ENCODE data around the gene STXBP1.

The STXBP1 gene

DNA sequence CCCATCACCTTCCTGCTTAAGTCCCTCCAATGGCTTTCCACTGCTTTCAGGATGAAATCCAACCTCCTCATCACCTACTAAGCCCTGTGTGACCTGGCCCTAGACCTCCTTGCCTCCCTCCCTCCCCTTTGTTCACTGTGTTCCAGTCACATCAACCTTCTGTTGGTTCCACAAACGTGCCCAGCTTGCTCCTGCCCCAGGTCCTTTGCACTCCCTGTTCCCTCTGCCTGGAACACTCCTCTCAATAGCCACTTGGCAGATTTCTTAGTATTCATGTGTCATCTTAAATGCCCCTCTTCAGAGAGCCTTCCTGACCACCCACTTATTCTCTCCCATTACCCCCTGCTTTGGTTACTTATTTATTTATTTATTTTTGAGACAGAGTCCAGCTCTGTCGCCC, 24.1 kb upstream of the STXBP1 start:
- TF ChIP-seq, protein P1, sequence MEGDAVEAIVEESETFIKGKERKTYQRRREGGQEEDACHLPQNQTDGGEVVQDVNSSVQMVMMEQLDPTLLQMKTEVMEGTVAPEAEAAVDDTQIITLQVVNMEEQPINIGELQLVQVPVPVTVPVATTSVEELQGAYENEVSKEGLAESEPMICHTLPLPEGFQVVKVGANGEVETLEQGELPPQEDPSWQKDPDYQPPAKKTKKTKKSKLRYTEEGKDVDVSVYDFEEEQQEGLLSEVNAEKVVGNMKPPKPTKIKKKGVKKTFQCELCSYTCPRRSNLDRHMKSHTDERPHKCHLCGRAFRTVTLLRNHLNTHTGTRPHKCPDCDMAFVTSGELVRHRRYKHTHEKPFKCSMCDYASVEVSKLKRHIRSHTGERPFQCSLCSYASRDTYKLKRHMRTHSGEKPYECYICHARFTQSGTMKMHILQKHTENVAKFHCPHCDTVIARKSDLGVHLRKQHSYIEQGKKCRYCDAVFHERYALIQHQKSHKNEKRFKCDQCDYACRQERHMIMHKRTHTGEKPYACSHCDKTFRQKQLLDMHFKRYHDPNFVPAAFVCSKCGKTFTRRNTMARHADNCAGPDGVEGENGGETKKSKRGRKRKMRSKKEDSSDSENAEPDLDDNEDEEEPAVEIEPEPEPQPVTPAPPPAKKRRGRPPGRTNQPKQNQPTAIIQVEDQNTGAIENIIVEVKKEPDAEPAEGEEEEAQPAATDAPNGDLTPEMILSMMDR (IDR thresholded peaks at IDR 0.05; ENCODE audit: low read length, missing control alignments) = no peak
- no peak overlapping the region for H3K4me3 ChIP-seq (replicated peaks; ENCODE audit: low read depth, low read length)
- no peak for DNase-seq (ENCODE audit: low read depth)

- TF ChIP-seq, protein P1 (IDR thresholded peaks at IDR 0.05; ENCODE audit: low read length, missing control alignments) = no peak
- no peak overlapping the region for H3K4me3 ChIP-seq (replicated peaks; ENCODE audit: low read depth, low read length)
- no peak for DNase-seq (ENCODE audit: low read depth)
These were observed 23.2 kb upstream of the STXBP1 start for GRCh38 chr9:127588740-127589506.

- peak; percentile 87 for DNase-seq (ENCODE audit: low read depth)
- H3K4me3 ChIP-seq (replicated peaks; ENCODE audit: low read depth, low read length) = no peak overlapping the region
- TF ChIP-seq, protein P1 (IDR thresholded peaks at IDR 0.05; ENCODE audit: low read length, missing control alignments) = peak; percentile 95
These were observed 22.1 kb upstream of the STXBP1 start for GRCh38 chr9:127589955-127590370.

DNA sequence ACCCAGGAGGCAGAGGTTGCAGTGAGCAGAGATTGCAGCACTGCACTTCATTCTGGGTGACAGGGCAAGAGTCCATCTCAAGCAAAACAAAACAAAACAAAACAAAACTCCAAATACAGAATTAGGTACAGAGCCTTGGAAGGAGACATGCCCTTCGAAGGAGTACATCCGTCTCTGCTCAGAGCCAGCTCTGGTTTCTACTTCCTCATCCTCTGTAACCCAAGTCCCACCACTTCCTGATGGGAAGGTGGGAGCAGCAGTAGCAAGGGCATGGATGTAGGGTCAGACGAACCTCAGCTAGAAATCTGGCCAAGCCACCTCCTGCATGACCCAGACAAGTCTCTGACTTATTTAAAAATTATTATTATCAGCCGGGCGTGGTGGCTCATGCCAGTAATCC, 16.5 kb upstream of the STXBP1 start:
- H3K4me3 ChIP-seq (replicated peaks; ENCODE audit: low read depth, low read length) = no peak overlapping the region
- no peak for DNase-seq (ENCODE audit: low read depth)
- TF ChIP-seq, protein P1 (IDR thresholded peaks at IDR 0.05; ENCODE audit: low read length, missing control alignments) = no peak

DNA sequence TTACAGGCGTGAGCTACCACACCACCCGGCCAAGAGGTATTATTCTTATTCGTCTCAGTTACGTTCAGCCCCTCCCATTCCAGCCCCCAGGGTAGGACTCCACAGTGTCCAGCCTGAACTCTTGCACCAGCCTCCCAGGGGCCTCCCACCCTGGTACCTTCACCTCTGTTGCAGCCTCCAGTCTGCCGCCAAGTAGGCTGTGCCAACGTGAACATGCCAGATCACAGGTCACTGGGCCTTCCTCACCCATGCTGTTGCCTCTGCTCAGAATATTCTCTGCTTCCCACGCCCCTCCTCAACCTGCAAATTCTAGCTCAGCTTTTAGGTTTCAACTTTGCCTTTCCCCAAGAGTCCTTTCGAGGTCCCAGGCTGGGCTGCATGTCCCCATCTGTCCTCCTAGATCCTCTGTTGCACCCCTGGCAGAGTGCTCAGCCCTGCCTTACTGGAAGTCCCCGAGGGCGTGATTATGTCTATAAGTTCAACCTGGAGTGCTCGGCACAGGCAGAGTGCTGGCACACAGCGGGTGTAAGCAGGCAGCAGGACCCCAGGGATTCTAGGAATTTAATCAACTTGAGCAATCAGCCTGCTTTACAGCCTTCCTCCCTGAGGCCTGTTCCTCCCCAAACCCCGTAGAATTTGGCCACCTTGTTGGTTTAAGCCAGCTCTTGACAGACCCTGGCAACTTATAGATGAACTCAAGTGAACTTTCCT, 13.1 kb upstream of the STXBP1 start:
- DNase-seq (ENCODE audit: low read depth) = no peak
- TF ChIP-seq, protein P1 (IDR thresholded peaks at IDR 0.05; ENCODE audit: low read length, missing control alignments) = no peak
- H3K4me3 ChIP-seq (replicated peaks; ENCODE audit: low read depth, low read length) = no peak overlapping the region

DNA sequence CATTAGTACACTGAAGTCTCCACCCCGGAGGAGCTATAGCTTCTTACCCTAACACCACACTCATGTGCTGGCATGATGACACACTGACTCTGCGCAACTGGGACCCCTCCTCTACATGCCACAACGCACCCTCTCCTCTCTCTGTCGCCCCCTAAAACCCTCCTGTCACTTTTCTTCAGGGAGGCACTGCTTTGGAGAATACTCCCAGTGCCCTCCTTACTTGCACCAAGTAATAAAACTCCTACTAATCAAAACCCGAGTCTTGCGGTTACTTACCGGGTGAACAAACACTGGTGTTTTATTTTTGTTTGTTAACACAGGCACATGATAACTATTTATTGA, 12.6 kb upstream of the STXBP1 start:
- DNase-seq (ENCODE audit: low read depth) = no peak
- TF ChIP-seq, protein P1 (IDR thresholded peaks at IDR 0.05; ENCODE audit: low read length, missing control alignments) = no peak
- H3K4me3 ChIP-seq (replicated peaks; ENCODE audit: low read depth, low read length) = no peak overlapping the region

All from fibroblast of pulmonary artery (primary cell).